Measurements from ENCODE around the gene EFNA4. TPM values are rescaled to one million over a fixed set of nuclear protein-coding genes. Genes with fewer than 3 reads are reported as not detected.

EFNA4 gene
- polyA plus RNA-seq, 3 donors, result 1.7 to 7.1 (median 4.6) TPM

- WGBS, 3 donors, result 48 to 87% (median 79%) methylated on average over 5 of the region's 5 CpGs
- H3K27ac ChIP-seq (ENCODE audit: low read depth, low read length), result no peak overlapping the region
These were observed 1.4 kb downstream of the EFNA4 start for GRCh38 chr1:155064832-155065429.

- 87 to 88% (median 88%) methylated on average over 8 of the region's 8 CpGs for WGBS, 3 donors
- H3K27ac ChIP-seq (ENCODE audit: low read depth, low read length), result no peak overlapping the region
These were observed 3.2 kb downstream of the EFNA4 start for GRCh38 chr1:155066777-155067176.

- H3K27ac ChIP-seq (ENCODE audit: low read depth, low read length), result no peak overlapping the region
- WGBS, 3 donors, result 90 to 96% (median 93%) methylated on average over 2 to 3 of the region's 3 CpGs
These were observed 5.1 kb downstream of the EFNA4 start for GRCh38 chr1:155068599-155068998.

GRCh38 chr1:155069551-155070157 is 6.1 kb downstream of the EFNA4 start:
- no peak overlapping the region for H3K27ac ChIP-seq (ENCODE audit: low read depth, low read length)
- WGBS, 3 donors, result 73 to 81% (median 76%) methylated on average over 4 to 7 of the region's 7 CpGs

GRCh38 chr1:155070158-155070621 is 6.7 kb downstream of the EFNA4 start:
- H3K27ac ChIP-seq (ENCODE audit: low read depth, low read length), result no peak overlapping the region
- 23 to 53% (median 51%) methylated on average over 28 of the region's 28 CpGs for WGBS, 3 donors

- WGBS, 3 donors, result 5 to 8% (median 5%) methylated on average over 61 of the region's 61 CpGs
- no peak overlapping the region for H3K27ac ChIP-seq (ENCODE audit: low read depth, low read length)
These were observed 7.4 kb downstream of the EFNA4 start for GRCh38 chr1:155070721-155071569.

- WGBS, 3 donors, result 67 to 73% (median 73%) methylated on average over 14 of the region's 14 CpGs
- H3K27ac ChIP-seq (ENCODE audit: low read depth, low read length), result no peak overlapping the region
These were observed 8.2 kb downstream of the EFNA4 start for GRCh38 chr1:155071701-155072100.

GRCh38 chr1:155072531-155073289 is 9.2 kb downstream of the EFNA4 start:
- no peak overlapping the region for H3K27ac ChIP-seq (ENCODE audit: low read depth, low read length)
- WGBS, 3 donors, result 62 to 76% (median 69%) methylated on average over 7 of the region's 7 CpGs

GRCh38 chr1:155073377-155074242 is 10.1 kb downstream of the EFNA4 start:
- H3K27ac ChIP-seq (ENCODE audit: low read depth, low read length), result no peak overlapping the region
- 83 to 95% (median 94%) methylated on average over 3 of the region's 3 CpGs for WGBS, 3 donors

GRCh38 chr1:155075535-155075934 is 12.0 kb downstream of the EFNA4 start:
- no peak overlapping the region for H3K27ac ChIP-seq (ENCODE audit: low read depth, low read length)
- WGBS, 3 donors, result 54 to 80% (median 76%) methylated on average over 5 of the region's 5 CpGs

- no peak overlapping the region for H3K27ac ChIP-seq (ENCODE audit: low read depth, low read length)
- WGBS, 3 donors, result 74 to 78% (median 74%) methylated on average over 1 of the region's 1 CpG
These were observed 12.8 kb downstream of the EFNA4 start for GRCh38 chr1:155076371-155076770.

GRCh38 chr1:155077346-155077745 is 13.8 kb downstream of the EFNA4 start:
- H3K27ac ChIP-seq (ENCODE audit: low read depth, low read length), result no peak overlapping the region
- WGBS, 3 donors, result 86 to 91% (median 87%) methylated on average over 3 of the region's 3 CpGs

- H3K27ac ChIP-seq (ENCODE audit: low read depth, low read length), result no peak overlapping the region
These were observed 14.4 kb downstream of the EFNA4 start for GRCh38 chr1:155077758-155078445.

GRCh38 chr1:155078469-155079209 is 15.1 kb downstream of the EFNA4 start, which contains the start of gene EFNA3:
Gene EFNA3, plus strand, starts transcription at chr1:155078837. Its CDS starts 105 bp downstream, at chr1:155078942.
- 1% methylated on average over 33 to 59 of the region's 59 CpGs for WGBS, 3 donors
- no peak within 1 kb of the TSS for H3K27ac ChIP-seq (ENCODE audit: low read depth, low read length)

More at GRCh38 chr1:155077758-155078445, 14.4 kb downstream of the EFNA4 start:
- WGBS, 3 donors, result 66 to 78% (median 75%) methylated on average over 4 of the region's 4 CpGs

GRCh38 chr1:155079210-155079486 is 15.6 kb downstream of the EFNA4 start:
- 4 to 11% (median 5%) methylated on average over 10 of the region's 10 CpGs for WGBS, 3 donors
- H3K27ac ChIP-seq (ENCODE audit: low read depth, low read length), result no peak overlapping the region

GRCh38 chr1:155079487-155080311 is 16.2 kb downstream of the EFNA4 start:
- 1 to 3% (median 1%) methylated on average over 60 to 67 of the region's 67 CpGs for WGBS, 3 donors
- no peak overlapping the region for H3K27ac ChIP-seq (ENCODE audit: low read depth, low read length)
